IMR-90 (cell line): ENCODE measurements around the gene C2orf49.

Experiments
- CEBPB ChIP-seq: IDR thresholded peaks from 2 replicates; pipeline ENCODE4 v1.6.1; 2012; ENCODE audit warnings: low read depth, low read length, improper control_type of control experiment
- CHD1 ChIP-seq: IDR thresholded peaks from 2 replicates; pipeline ENCODE4 v1.6.1; 2012; ENCODE audit warnings: low read depth, low read length, improper control_type of control experiment
- FOS ChIP-seq: fragments of 150-350 bp; IDR thresholded peaks from 2 replicates; pipeline ENCODE4 v1.6.1; 2016; ENCODE audit warnings: low read depth, low read length
- MAZ ChIP-seq: IDR thresholded peaks from 2 replicates; pipeline ENCODE4 v1.6.1; 2012; ENCODE audit warnings: low read depth, mild to moderate bottlenecking, low read length, improper control_type of control experiment, moderate library complexity, borderline replicate concordance
- MXI1 ChIP-seq: IDR thresholded peaks from 2 replicates; pipeline ENCODE4 v1.6.1; 2012; ENCODE audit warnings: low read depth, mild to moderate bottlenecking, low read length, moderate library complexity, borderline replicate concordance
- POLR2A ChIP-seq: IDR thresholded peaks from 2 replicates; pipeline ENCODE4 v1.6.1; 2012; ENCODE audit warnings: mild to moderate bottlenecking, low read depth, low read length
- RAD21 ChIP-seq: IDR thresholded peaks from 2 replicates; pipeline ENCODE4 v1.6.1; 2012; ENCODE audit warnings: low read length, improper control_type of control experiment
- RCOR1 ChIP-seq: IDR thresholded peaks from 2 replicates; pipeline ENCODE4 v1.6.1; 2012; ENCODE audit warnings: mild to moderate bottlenecking, low read length, improper control_type of control experiment; ENCODE audit not compliant: insufficient replicate concordance
- RFX5 ChIP-seq: IDR thresholded peaks from 2 replicates; pipeline ENCODE4 v1.8.0; 2012; ENCODE audit warnings: low read depth, mild to moderate bottlenecking, low read length, moderate library complexity
- SMC3 ChIP-seq: fragments of 150-350 bp; IDR thresholded peaks from 2 replicates; pipeline ENCODE4 v1.6.1; 2016; ENCODE audit warnings: low read depth, mild to moderate bottlenecking, antibody characterized with exemption, low read length, moderate library complexity
- TF ChIP-seq, protein P1 (sequence below): conservative IDR thresholded peaks from 2 replicates; pipeline ENCODE4 v1.5.1; 2012; ENCODE audit warnings: mild to moderate bottlenecking, low read depth, low read length, improper control_type of control experiment
- TF ChIP-seq, protein P2 (sequence below): fragments of 150-350 bp; IDR thresholded peaks from 2 replicates; pipeline ENCODE4 v1.6.1; 2017; ENCODE audit warnings: mild to moderate bottlenecking, antibody characterized with exemption, low read length, low read depth
- TF ChIP-seq, protein P3 (sequence below): fragments of 150-350 bp; IDR thresholded peaks from 2 replicates; pipeline ENCODE4 v1.6.1; 2016; ENCODE audit warnings: low read depth, mild to moderate bottlenecking, low read length, moderate library complexity, borderline replicate concordance

DNA sequence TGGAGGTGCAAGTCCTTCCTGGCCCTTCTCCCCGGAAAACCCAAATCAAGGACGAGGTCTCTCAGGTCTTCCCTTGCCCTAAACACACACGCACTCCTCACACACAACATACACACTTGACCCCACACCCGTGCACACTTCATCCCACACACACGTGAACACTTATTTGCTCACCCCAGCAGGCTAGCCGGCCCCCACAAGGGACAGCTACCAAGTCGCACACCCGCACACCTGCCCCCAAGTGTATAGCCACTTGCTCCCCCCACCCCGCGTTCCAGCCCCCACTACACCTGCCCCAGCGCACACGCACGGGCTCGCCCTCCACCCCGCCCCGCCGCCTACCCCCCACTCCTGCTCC is 8.2 kb upstream of the C2orf49 start:
- TF ChIP-seq, protein P1, sequence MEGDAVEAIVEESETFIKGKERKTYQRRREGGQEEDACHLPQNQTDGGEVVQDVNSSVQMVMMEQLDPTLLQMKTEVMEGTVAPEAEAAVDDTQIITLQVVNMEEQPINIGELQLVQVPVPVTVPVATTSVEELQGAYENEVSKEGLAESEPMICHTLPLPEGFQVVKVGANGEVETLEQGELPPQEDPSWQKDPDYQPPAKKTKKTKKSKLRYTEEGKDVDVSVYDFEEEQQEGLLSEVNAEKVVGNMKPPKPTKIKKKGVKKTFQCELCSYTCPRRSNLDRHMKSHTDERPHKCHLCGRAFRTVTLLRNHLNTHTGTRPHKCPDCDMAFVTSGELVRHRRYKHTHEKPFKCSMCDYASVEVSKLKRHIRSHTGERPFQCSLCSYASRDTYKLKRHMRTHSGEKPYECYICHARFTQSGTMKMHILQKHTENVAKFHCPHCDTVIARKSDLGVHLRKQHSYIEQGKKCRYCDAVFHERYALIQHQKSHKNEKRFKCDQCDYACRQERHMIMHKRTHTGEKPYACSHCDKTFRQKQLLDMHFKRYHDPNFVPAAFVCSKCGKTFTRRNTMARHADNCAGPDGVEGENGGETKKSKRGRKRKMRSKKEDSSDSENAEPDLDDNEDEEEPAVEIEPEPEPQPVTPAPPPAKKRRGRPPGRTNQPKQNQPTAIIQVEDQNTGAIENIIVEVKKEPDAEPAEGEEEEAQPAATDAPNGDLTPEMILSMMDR: no peak
- TF ChIP-seq CEBPB (no peak), FOS (no peak), POLR2A (no peak), RFX5 (no peak), SMC3 (no peak), MAZ (no peak), RAD21 (no peak), MXI1 (no peak), RCOR1 (no peak), CHD1 (no peak)
- TF ChIP-seq, protein P2, sequence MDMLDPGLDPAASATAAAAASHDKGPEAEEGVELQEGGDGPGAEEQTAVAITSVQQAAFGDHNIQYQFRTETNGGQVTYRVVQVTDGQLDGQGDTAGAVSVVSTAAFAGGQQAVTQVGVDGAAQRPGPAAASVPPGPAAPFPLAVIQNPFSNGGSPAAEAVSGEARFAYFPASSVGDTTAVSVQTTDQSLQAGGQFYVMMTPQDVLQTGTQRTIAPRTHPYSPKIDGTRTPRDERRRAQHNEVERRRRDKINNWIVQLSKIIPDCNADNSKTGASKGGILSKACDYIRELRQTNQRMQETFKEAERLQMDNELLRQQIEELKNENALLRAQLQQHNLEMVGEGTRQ: no peak
- TF ChIP-seq, protein P3, sequence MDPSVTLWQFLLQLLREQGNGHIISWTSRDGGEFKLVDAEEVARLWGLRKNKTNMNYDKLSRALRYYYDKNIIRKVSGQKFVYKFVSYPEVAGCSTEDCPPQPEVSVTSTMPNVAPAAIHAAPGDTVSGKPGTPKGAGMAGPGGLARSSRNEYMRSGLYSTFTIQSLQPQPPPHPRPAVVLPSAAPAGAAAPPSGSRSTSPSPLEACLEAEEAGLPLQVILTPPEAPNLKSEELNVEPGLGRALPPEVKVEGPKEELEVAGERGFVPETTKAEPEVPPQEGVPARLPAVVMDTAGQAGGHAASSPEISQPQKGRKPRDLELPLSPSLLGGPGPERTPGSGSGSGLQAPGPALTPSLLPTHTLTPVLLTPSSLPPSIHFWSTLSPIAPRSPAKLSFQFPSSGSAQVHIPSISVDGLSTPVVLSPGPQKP: no peak
